GM06990 (cell line): Measurements from ENCODE around the gene SV2C.

Source experiments
- DNase-seq: peaks from one replicate; pipeline ENCODE4 v3.0.0-alpha.2; 2011; ENCODE audit not compliant: insufficient read length; ENCODE audit errors: extremely low read depth
- H3K27me3 ChIP-seq: replicated peaks from 2 replicates; pipeline ENCODE4 v1.6.0; 2011; ENCODE audit warnings: low read length; ENCODE audit not compliant: control insufficient read depth, insufficient read depth
- H3K36me3 ChIP-seq: 2 replicates; pipeline ENCODE4 v1.5.1; 2011; ENCODE audit warnings: low read length; ENCODE audit not compliant: control insufficient read depth, insufficient read depth
- H3K4me3 ChIP-seq: replicated peaks from 2 replicates; pipeline ENCODE4 v1.5.1; 2011; ENCODE audit warnings: low read depth, mild to moderate bottlenecking, control low read depth, low read length
- TF ChIP-seq, protein P1 (sequence below): IDR thresholded peaks from 2 replicates; pipeline ENCODE4 v1.5.1; 2011; ENCODE audit warnings: low read length, control low read depth, mild to moderate bottlenecking, inconsistent platforms; ENCODE audit not compliant: insufficient read depth, poor library complexity, severe bottlenecking

Gene SV2C

DNA sequence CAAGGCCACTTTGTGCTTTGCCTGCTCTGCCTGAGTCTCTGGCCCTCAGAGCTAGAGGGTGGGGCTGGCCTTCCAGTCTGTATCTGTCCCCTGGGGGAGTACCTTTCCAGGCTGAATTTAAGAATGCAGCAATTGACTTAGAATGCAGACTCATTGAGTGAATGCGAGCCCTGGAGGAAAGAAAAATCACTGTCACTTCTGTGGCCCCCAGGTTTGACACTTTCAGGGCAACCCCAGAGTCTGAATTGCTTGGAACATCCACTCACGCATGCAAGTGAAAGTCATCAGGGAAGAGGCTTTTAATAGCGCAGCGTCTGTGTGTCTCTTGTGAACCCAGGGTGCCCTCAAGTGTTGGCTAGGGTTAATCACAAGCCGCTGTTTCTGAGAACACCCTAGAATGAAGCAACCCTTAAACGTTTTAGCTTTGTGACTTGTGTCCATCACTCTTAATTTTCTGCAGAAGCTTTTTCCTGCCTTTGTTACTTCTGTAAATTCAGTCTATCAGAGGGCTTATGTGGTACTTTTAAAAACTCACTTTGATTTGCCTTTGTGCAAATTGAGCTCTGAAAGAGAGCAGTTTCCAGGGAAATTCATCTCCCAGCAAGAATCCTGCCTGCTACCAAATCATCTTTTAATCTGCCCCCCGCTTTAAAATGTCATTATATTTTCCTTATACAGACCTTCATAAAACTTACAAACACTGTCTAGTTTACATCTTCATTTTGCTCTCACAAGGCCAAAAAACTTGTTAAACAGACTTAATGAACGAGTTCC is 173.1 kb downstream of the SV2C start:
- no peaks in the 10 kb centered on the region for H3K36me3 ChIP-seq
- DNase-seq, result peak; percentile 22
- no peaks in the 10 kb centered on the region for H3K27me3 ChIP-seq
- H3K4me3 ChIP-seq, result no peak overlapping the region
- TF ChIP-seq, protein P1, sequence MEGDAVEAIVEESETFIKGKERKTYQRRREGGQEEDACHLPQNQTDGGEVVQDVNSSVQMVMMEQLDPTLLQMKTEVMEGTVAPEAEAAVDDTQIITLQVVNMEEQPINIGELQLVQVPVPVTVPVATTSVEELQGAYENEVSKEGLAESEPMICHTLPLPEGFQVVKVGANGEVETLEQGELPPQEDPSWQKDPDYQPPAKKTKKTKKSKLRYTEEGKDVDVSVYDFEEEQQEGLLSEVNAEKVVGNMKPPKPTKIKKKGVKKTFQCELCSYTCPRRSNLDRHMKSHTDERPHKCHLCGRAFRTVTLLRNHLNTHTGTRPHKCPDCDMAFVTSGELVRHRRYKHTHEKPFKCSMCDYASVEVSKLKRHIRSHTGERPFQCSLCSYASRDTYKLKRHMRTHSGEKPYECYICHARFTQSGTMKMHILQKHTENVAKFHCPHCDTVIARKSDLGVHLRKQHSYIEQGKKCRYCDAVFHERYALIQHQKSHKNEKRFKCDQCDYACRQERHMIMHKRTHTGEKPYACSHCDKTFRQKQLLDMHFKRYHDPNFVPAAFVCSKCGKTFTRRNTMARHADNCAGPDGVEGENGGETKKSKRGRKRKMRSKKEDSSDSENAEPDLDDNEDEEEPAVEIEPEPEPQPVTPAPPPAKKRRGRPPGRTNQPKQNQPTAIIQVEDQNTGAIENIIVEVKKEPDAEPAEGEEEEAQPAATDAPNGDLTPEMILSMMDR, result peak; percentile 78

DNA sequence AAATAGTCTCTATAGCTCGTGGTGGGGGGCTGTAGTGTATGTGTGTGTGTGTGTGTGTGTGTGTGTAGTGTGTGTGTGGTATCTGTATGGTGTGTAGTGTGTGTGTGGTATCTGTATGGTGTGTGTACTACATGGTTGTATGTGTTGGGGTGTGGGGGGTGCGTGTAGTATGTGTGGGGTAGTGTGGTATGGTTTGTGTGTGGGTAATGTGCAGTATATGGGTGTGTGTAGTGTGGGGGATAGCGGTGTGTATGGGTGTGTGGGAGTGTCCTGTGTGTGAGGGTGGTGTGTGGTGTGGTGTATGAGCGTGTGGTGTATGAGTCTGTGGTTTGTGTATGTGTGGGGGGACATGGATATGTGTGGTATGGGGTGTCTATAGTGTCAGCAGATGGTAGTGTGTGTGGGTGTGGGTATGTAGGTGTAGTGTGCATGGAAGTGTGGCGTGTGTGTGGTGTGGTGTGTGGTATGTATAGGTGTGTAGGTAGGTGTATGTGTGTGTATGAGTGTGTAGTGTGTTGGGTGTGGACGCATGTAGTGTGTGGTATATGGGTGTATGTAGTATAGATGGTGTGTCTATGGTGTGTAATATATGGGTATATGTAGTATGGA is 174.1 kb downstream of the SV2C start:
- TF ChIP-seq, protein P1, result no peak
- DNase-seq, result no peak
- H3K4me3 ChIP-seq, result no peak overlapping the region

DNA sequence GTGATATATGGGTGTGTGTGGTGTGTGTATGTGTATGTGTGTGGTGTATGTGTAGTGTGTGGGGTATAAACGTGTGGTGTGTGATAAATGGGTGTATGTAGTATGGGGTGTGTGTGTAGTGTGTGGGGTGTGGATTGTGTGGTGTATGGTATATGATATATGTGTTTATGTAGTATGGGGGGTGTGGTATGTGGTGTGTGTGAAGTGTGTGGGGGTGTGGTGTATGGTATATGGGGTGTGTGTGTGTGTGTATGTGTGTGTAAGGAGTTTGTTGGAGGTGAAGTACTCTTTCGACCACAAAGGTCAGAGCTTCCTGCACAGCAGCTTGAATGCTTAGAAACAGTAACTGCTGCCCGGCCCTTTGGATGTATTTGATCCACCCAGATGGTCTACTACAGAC is 174.7 kb downstream of the SV2C start:
- no peaks in the 10 kb centered on the region for H3K36me3 ChIP-seq
- H3K27me3 ChIP-seq, result no peaks in the 10 kb centered on the region
- TF ChIP-seq, protein P1, result no peak
- DNase-seq, result no peak
- H3K4me3 ChIP-seq, result no peak overlapping the region

More for the DNA sequence above, 174.1 kb downstream of the SV2C start:
- Histone ChIP-seq H3K36me3 (no peaks in the 10 kb centered on the region), H3K27me3 (no peaks in the 10 kb centered on the region)

DNA sequence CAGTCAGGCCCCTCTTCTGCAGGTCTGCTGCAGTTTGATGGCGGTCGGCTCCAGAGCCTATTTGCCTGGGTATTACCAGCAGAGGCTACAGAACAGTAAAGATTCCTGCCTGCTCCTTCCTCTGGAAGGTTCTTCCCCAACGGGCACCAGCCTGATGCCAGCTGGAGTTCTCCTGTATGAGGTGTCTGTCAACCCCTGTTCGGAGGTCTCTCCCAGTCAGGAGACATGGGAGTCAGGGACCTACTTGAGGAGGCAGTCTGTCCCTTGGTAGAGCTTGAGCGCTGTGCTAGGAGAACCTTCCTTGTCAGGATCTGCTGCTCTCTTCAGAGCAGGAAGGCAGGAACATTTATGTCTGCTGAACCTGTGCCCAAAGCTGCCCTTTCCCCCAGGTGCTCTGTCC is 181.5 kb downstream of the SV2C start:
- TF ChIP-seq, protein P1, result no peak
- H3K36me3 ChIP-seq, result no peaks in the 10 kb centered on the region
- no peak for DNase-seq
- H3K4me3 ChIP-seq, result no peak overlapping the region
- H3K27me3 ChIP-seq, result no peaks in the 10 kb centered on the region

DNA sequence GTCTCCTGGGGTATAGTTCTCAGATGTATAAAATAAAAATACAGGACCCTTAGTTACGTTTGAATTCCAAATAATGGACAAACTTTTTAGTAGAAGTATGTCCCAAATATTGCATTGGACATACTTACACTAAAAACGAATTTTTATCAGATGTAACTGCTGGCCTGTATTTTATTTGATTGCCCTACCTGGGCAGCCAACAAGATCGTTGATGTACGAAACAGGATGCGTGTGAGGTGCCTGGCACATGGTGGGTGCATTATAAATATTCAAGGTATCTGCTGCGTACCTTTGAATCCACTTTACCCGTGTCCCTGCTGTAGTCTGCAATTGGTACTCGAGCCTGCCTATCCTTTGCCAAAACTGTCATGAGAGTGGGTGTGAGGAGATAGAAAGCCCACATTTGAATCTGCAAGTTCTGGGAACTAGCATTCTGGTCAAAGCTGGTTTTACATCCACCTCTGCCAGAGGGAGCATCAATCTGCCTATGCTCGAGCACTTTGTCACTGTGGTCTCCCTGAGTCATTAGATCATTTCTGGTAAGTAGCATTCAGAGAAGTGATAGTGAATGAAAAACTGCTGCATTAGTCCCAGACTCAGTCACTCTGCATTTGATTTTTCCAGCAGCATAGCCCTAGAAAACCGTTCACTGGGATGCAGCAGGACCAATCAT is 186.2 kb downstream of the SV2C start:
- TF ChIP-seq, protein P1, result no peak
- Histone ChIP-seq H3K36me3 (no peaks in the 10 kb centered on the region), H3K27me3 (no peaks in the 10 kb centered on the region), H3K4me3 (no peak overlapping the region)
- DNase-seq, result no peak
